ENCODE measurements around the gene ZFYVE1.
"Not testable (repeated sequence)": the region's sequence is repeated elsewhere in the genome, so short reads cannot be mapped to it uniquely, and the experiment has no call there.

Gene ZFYVE1, protein sequence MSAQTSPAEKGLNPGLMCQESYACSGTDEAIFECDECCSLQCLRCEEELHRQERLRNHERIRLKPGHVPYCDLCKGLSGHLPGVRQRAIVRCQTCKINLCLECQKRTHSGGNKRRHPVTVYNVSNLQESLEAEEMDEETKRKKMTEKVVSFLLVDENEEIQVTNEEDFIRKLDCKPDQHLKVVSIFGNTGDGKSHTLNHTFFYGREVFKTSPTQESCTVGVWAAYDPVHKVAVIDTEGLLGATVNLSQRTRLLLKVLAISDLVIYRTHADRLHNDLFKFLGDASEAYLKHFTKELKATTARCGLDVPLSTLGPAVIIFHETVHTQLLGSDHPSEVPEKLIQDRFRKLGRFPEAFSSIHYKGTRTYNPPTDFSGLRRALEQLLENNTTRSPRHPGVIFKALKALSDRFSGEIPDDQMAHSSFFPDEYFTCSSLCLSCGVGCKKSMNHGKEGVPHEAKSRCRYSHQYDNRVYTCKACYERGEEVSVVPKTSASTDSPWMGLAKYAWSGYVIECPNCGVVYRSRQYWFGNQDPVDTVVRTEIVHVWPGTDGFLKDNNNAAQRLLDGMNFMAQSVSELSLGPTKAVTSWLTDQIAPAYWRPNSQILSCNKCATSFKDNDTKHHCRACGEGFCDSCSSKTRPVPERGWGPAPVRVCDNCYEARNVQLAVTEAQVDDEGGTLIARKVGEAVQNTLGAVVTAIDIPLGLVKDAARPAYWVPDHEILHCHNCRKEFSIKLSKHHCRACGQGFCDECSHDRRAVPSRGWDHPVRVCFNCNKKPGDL

DNA sequence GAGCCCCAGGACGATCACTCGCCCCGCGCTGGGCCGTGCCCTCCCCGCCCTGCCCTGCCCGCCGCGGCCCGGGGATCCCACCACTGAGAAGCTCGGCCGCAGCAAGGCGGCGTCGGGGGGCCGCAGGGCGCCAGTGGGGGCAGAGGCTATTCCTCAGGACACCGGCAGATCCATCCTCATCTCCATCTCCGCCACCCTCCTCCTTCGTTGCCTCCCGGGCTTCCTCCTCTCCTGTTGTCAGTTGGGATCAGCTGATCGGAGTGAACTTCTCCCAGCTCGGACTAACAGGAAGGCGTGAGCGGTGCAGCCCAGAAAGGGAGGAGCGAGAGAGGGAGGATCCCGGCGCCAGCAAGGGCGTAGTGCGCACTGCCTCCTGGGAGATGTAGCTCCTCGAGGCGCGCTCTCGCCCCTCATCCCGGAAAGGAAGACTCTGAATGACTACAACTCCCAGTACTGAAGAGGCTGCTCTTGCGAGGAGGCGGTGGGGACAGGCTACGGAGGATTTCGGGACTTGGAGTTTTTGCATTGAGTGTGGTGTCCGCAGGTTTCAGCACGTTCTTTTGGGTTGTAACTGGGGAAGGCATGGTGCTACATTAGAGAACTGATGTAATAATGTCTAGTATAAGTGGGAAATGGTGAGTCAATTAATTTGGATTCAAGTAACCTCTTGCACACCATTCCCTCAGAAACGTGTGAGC, at the start of gene ZFYVE1:
Gene ZFYVE1 (minus strand): TSS at position 262 of the 698 bp plus-strand sequence. CDS start 2,598 bp downstream, outside the sequence.
- DNase-seq (ENCODE audit: low read depth in 2 of 2): peak; percentile 82 to 87

DNA sequence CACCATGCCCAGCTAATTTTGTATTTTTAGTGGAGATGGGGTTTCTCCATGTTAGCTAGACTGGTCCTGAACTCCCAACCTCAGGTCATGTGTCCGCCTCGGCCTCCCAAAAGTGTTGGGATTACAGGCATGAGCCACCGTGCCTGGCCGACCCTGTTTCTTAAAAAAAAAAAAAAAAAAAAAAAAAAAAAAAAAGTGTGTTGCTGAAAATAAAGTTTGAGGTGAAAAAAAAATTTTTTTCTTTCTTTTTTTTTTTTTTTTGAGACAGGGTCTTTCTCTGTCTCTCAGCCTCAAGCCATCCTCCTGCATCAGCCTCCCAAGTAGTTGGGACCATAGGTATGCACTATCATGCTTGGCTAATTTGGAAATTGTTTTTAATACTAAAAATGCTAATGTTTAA, 42.7 kb upstream of the ZFYVE1 start:
- no peak for DNase-seq (ENCODE audit: low read depth in 2 of 2)

DNA sequence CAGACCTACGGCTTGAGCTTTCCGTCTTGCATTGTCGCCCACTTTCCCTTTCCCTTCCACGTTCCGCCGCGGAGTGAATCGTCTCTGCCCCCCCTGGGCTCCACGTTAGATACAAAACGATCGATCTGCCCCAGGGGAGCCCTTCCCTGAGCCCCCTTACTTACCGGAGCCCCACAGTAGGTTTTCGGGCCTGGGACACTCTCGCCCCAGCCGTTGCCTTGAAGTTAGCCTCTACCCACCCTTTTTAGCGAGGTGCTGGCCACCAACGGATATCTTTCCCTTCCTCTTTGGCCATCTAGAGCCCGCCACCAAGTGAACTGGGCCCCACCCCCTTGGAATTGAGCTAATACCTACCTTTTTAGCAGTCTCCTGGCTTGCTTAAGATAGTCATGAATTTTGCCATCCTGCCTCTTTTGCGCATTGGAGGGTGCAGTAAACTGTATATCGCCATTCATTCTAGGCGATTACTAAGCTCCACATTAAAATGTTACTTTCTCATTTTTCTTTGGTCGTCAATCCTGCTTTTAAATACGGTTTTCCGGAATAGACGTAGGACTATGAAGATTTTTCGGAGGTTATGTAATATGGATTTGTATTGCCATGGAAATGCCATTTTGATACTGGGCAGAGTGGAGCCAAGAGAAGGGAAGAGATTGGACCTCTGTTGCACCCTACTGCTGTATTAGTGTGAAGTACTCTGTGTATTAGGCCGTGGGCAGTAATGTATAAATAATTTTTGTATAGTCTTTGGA, 32.2 kb upstream of the ZFYVE1 start:
- no peak for DNase-seq (ENCODE audit: low read depth in 2 of 2)

DNA sequence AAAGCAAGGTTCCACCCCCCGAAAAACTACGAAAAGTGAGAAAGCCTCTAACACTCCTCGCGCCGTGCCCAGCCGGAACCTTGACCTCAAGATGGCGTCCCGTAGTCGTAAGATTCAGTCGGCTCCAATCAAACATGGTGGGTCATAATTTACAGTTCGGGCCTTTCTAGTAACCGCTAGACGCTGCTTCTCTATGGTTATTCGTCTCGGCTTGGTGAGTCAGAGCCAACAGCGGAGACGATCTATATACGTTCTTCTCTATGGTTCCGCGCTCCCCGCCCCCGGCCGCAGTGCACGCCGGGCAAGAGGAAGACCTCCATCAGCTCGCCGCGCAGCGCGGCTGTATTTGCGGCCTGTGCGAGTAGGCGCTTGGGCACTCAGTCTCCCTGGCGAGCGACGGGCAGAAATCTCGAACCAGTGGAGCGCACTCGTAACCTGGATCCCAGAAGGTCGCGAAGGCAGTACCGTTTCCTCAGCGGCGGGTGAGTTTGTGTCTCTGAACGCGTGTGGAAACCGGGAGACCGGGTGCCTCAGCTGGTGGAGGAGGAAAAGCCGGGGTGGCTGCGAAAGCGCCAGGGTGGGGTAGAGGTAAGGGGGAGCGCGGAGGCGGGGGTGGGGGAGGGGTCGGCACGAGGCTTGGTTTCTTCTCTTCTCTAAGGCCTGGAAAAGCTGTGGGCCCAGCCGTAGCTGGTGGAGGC, 31.5 kb upstream of the ZFYVE1 start, which contains the start of gene RBM25:
Gene RBM25 (plus strand): TSS at position 311 of the 698 bp plus-strand sequence. CDS start 13,108 bp downstream, outside the sequence.
- DNase-seq (ENCODE audit: low read depth in 2 of 2): peak; percentile 91 to 93

DNA sequence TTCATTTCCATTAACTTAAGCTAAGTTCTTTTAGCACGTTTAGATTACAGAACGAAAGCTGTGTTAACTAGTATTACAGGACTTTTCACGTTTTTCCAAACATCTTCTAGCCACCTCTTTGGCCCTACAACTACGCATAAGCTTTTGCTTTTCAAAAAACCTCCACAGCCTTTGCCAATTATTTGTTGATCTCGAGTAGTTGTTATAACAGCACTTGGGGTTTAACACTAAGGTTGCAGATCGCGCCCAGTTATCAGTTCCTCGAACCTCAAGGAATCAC, 31.0 kb upstream of the ZFYVE1 start:
- no peak for DNase-seq (ENCODE audit: low read depth in 2 of 2)

DNA sequence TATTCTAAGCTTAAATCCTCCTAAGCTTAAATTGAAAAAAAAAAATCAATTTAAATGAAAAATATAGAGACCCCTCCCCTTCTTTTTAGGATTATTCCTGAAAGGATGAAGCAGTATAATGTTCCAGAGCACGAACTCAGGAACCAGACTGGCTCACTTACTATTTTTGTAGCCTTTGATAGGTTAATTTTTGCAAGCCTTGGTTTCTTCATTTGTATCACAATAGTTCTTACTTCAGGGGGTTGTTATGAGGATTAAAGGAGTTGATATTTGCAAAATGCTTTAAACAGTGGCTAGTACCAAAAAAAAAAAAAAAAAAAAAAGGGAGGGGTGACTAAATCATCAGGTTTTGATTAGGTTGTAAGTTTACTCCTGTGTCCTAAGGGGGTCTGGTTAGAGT, 28.3 kb upstream of the ZFYVE1 start:
- no peak for DNase-seq (ENCODE audit: low read depth in 2 of 2)

DNA sequence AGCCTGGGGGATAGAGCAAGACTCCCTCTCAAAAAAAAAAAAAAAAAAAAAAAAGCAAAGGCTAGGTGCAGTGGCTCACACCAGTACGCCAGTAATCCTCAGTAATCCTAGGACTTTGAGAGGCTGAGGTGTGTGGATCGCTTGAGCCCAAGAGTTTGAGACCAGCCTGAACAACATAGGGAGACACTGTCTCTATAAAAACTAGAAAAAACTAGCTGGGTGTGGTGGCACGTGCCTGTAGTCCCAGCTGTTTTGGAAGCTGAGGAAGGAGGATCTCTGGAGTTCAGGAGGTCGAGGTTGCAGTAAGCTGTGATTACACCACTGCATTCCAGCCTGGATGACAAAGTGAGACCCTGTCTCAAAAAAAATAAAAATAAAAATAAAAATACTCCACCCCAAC, 22.5 kb upstream of the ZFYVE1 start:
- DNase-seq (ENCODE audit: low read depth in 2 of 2): no peak

DNA sequence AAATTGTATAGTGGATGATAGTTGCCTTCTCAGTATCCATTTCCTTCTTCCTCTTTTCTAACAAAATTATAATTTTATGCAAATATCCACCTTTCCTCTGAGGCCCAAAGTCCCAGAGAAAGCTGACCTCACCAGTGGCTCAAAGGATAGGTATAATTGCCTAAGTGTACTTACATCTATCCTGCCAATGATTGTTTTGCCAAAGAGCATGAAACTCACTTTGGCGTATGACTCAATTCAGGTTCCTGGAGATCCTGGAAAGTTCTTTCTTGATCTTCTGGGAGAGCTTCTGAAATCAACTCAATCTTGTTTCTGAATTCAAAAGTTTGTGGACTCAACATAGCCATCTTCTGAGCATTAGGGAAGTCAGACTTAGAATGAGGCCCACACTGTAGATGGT, 20.9 kb upstream of the ZFYVE1 start:
- no peak for DNase-seq (ENCODE audit: low read depth in 2 of 2)

DNA sequence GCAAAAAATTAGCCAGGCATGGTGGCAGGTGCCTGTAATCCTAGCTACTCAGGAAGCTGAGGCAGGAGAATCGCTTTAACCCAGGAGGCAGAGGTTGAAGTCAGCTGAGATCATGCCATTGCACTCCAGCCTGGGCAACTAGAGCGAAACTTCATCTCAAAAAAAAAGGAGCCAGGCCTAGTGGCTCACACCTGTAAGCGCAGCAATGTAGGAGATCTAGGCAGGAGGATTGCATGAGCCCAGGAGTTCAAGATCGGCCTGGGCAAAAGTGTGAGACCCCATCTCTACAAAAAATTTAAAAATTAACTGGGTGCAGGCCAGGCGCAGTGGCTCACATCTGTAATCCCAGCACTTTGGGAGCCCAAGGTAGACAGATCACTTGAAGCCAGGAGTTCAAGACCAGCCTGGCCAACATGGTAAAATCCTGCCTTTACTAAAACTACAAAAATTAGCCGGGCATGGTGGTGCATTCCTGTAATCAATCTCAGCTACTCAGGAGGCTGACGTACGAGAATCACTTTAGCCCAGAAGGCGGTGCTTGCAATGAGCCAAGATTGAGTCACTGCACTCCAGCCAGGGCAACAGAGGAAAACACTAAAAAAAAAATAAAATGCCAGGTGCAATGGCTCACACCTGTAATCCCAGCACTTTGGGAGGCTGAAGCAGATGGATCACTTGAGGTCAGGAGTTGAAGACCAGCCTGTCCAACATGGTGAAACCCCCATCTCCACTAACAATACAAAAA, 10.0 kb upstream of the ZFYVE1 start:
- not testable (repeated sequence) for DNase-seq (ENCODE audit: low read depth in 2 of 2)

DNA sequence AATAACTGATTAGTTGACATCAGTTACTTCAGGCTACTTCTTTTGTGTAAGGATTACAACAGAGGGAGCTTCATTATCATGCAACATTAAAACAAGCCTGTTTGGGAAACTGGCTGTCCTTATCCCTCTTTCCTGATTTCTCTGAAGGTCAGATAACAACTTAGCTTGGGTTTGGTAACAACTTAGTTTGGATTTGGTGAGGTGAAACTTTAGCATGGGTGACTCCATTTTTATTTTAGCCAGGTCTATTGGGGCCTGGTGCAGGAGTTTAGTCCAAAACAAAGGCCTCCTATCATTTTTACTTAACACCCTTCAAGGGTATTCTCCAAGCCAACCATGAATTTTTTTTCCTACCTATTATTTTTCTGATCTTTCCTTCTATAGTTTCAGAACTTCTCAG, 1.1 kb upstream of the ZFYVE1 start:
- no peak for DNase-seq (ENCODE audit: low read depth in 2 of 2)

DNA sequence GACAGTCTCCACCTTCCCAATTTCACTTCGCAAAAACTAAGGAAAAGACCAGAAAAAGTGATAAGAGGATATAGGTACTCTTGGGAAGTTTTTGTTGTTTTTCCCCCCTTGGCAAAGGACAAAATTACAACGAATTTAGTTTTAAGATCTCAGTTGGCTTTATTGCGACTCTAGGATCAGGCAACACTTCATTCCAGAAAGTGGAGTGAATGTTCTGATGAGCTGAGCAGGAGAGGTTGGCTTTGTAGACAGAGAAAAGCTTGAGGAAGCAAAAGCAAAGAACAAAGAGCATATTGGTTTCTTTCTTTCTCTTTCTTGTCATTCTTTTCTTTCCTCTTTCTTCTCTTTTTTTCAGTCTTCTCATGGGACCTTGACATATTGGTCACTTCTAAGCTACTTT, 640 bp upstream of the ZFYVE1 start:
- DNase-seq (ENCODE audit: low read depth in 2 of 2): no peak

DNA sequence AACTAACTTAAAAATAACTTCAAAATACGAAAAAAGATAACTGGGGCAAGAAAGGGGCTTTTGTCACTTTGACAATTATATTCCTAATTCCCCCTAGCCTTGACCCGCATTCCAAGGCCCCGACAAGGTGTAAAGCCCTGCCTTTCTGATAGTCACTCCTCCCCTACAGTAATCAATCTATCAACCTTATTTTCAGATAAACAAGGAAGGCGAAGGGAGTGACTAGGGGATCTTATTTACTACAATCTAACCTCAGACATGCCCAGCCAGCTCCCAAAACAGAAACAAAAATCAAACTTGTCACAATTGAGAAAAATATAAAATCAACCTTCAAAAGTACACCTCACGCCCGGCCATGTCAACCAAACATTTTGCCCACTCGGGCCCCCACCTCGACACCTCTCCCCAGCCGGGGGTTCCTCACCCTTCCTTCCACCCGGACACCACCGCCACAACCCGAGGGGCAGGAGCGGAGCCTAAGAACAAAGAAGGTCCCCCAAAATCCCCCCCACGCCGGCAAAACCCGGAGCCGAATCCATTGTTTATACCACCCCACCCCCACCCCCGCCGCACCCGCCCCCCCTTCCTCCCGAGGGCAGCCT, 562 bp downstream of the ZFYVE1 start:
- DNase-seq (ENCODE audit: low read depth in 2 of 2): peak; percentile 1

DNA sequence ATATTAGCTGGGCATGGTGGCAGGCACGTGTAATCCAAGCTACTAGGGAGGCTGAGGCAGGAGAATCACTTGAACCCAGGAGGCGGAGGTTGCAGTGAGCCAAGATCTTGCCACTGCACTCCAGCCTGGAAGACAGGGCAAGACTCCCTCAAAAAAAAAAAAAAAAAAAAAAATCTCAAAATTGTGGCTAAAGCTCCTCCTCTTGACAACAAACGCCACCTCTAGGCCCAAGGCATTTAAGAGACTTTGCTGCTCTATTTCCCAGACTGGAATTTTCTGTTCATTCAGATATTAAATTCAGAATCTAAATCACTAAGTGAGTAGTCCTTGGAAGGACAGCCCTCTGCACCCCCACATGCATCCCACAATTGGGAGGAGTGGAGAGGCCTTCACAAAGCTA, 1.4 kb downstream of the ZFYVE1 start:
- DNase-seq (ENCODE audit: low read depth in 2 of 2): no peak

DNA sequence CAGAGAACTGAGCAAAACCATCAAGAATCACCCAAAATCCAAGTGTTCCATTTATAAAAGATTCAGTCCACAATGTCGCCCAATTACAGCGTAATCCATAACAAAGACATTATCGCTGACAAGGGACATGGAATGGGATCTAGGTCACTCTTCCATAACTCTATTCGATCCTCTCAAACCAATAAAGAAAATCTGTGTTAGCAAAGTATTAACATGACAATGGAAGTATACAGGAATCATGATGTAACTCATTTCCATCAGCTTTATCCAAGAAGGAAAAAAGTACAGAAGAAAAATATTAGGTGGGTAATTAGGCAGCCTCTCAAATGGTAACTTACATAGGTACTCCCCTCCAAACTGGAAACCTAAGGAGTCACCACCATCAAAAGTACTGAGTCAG, 4.9 kb downstream of the ZFYVE1 start:
- no peak for DNase-seq (ENCODE audit: low read depth in 2 of 2)

DNA sequence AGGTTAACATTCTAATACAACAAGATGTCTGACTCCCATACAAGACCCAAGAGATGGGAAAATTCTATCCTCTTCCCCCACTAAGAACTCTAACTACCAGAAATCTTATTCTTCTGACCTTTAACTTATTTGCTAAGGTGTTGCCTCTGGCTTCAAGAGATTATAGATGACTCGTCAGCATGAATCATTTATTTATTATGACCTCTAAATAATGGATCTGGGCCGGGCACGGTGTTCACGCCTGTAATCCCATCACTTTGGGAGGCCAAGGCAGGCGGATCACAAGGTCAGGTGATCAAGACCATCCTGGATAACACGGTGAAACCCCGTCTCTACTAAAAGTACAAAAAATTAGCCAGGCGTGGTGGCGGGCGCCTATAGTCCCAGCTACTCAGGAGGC, 10.9 kb downstream of the ZFYVE1 start:
- not testable (repeated sequence) for DNase-seq (ENCODE audit: low read depth in 2 of 2)

DNA sequence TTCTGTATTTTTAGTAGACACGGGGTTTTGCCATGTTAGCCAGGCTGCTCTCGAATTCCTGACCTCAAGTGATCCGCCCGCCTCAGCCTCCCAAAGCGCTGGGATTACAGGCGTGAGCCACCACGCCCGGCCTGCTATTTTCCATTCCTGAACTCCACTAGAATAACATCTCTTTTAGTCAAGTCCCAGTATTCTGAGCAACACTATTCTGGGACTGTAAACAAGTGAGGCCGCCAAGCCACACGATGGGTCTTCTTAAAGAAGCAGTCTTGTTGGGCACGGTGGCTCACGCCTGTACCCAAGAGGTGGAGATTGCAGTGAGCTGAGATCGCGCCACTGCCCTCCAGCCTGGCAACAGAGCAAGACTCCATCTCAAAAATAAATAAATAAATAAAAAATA, 11.4 kb downstream of the ZFYVE1 start:
- DNase-seq (ENCODE audit: low read depth in 2 of 2): not testable (repeated sequence)

DNA sequence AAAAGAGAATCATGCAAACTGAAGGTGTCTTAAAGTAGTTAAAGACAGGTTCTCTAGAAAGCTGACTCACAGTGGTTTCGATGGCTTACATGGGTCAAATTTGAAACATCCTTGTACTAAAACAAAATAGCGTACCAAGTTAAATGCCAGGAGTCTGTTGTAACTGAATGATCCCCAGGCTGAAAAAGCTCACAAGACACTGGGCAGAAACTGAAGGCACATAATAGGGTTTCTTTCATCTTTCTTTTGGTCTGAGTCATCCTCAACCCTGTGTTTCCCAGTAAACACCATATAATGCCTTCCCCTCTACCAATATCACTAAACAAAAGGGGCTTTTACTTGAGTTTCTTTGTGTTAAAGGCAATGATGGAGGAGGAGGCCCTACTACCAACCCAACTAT, 12.8 kb downstream of the ZFYVE1 start:
- DNase-seq (ENCODE audit: low read depth in 2 of 2): no peak

DNA sequence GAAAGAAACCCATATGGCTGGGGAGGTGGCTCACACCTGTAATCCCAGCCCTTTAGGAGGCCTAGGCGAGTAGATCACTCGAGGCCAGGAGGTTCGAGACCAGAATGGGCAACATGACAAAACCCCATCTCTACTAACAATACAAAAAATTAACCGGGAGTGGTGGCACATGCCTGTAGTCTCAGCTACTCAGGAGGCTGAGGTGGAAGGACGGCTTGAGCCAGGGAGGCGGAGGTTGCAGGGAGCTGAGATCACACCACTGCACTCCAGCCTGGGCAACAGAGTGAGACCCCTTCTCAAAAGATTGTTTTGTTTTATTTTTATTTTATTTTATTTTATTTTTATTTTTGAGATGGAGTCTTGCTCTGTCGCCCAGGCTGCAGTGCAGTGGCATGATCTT, 15.7 kb downstream of the ZFYVE1 start:
- not testable (repeated sequence) for DNase-seq (ENCODE audit: low read depth in 2 of 2)

DNA sequence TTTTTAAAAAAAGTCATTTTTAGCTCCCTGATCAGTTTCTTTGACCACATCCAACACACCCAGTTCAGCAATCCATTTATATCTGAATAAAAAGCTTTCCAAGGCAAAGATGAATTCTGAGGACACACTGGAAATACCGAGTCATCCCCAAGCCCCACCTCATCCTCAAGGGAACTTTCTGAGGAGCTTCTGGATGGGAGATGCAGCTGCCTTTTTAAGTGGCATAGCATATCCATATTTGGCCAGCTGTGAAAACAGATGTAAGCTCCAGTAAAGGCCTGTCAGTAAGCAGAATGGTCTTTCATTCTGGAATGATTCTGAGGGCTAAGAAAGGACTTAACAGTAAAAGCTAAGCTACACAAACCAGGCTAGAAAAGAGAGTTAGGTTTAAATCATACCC, 18.4 kb downstream of the ZFYVE1 start:
- no peak for DNase-seq (ENCODE audit: low read depth in 2 of 2)

DNA sequence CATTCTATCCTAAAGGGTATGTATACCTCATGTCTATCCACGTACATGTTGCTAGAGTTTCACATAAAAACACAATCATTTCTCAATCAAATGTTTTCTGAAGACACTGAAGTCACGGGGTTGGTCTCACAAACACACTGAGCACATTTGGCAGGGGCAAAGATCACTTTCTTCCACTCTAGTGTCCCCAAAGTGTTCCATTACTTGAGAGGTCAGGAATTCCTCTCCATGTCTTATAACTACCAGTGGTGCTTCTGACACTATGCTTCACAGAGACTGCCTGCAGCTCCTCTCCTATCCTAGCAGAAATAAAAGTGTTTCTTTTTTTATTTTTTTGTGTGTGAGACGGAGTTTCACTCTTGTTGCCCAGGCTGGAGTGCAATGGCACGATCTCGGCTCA, 19.1 kb downstream of the ZFYVE1 start:
- DNase-seq (ENCODE audit: low read depth in 2 of 2): no peak

Data from stimulated activated CD8-positive, alpha-beta memory T cell treated with anti-CD3 and anti-CD28 coated beads, Interleukin-7, amount 100 ng/mL, for 4 hours (primary cell).